ENCODE measurements around the gene OR4M1.
"Not testable (repeated sequence)": the region's sequence is repeated elsewhere in the genome, so short reads cannot be mapped to it uniquely, and the experiment has no call there.

The OR4M1 gene

GRCh38 chr14:19823178-19823577 is 49.9 kb downstream of the OR4M1 start:
- DNase-seq = no peak

- DNase-seq = no peak
Observed at GRCh38 chr14:19823765-19824164, 50.5 kb downstream of the OR4M1 start.

GRCh38 chr14:19827626-19828244 is 54.4 kb downstream of the OR4M1 start:
- not testable (repeated sequence) for DNase-seq

- no peak for DNase-seq
Observed at GRCh38 chr14:19828314-19828713, 55.0 kb downstream of the OR4M1 start.
